GM18511 (cell line): ENCODE measurements around the gene MIDN.
A peak's percentile ranks its signal among the peaks of the same experiment; 100 is the strongest.
"Not testable (repeated sequence)": the region's sequence is repeated elsewhere in the genome, so short reads cannot be mapped to it uniquely, and the experiment has no call there.

Experiments used
- ATAC-seq: cut with Tn5 transposase; IDR thresholded peaks from one replicate; pipeline ENCODE4 v1.9.1; 2021; ENCODE audit warnings: mild to moderate bottlenecking, moderate library complexity; ENCODE audit not compliant: unreplicated experiment

MIDN gene

GRCh38 chr19:1248139-1248785 is at the start of gene MIDN:
MIDN (plus strand) TSS chr19:1248583; CDS start chr19:1250297, 1,714 bp downstream.
- ATAC-seq, result peak; percentile 17

- ATAC-seq, result no peak
Observed at GRCh38 chr19:1199531-1199930, 48.9 kb upstream of the MIDN start.

GRCh38 chr19:1200614-1201013 is 47.8 kb upstream of the MIDN start:
- not testable (repeated sequence) for ATAC-seq

GRCh38 chr19:1205114-1206099 is 43.0 kb upstream of the MIDN start, which contains the start of gene STK11:
STK11 (plus strand) TSS chr19:1205778; CDS start chr19:1206914, 1,136 bp downstream.
- peak; percentile 93 for ATAC-seq

GRCh38 chr19:1206150-1206863 is 42.1 kb upstream of the MIDN start:
- no peak for ATAC-seq

- no peak for ATAC-seq
Observed at GRCh38 chr19:1206864-1207450, 41.4 kb upstream of the MIDN start.

- ATAC-seq, result not testable (repeated sequence)
Observed at GRCh38 chr19:1208830-1209229, 39.6 kb upstream of the MIDN start.

- ATAC-seq, result no peak
Observed at GRCh38 chr19:1210227-1210538, 38.2 kb upstream of the MIDN start.

- ATAC-seq, result no peak
Observed at GRCh38 chr19:1211494-1212234, 36.7 kb upstream of the MIDN start.

- peak; percentile 68 for ATAC-seq
Observed at GRCh38 chr19:1213391-1214286, 34.7 kb upstream of the MIDN start.

- ATAC-seq, result no peak
Observed at GRCh38 chr19:1214299-1214861, 34.0 kb upstream of the MIDN start.

GRCh38 chr19:1214862-1215731 is 33.3 kb upstream of the MIDN start:
- no peak for ATAC-seq

GRCh38 chr19:1216756-1217155 is 31.6 kb upstream of the MIDN start:
- no peak for ATAC-seq

GRCh38 chr19:1217366-1217765 is 31.0 kb upstream of the MIDN start:
- no peak for ATAC-seq

- ATAC-seq, result no peak
Observed at GRCh38 chr19:1218751-1219567, 29.4 kb upstream of the MIDN start.

GRCh38 chr19:1219786-1220476 is 28.5 kb upstream of the MIDN start:
- ATAC-seq, result no peak
